Raji (cell line): ENCODE data around the gene MPV17.

Experiments
- POLR2A ChIP-seq: IDR thresholded peaks from 2 replicates; pipeline ENCODE4 v1.6.1; 2011; ENCODE audit warnings: low read depth, low read length, control low read depth; ENCODE audit not compliant: insufficient read depth

MPV17 gene

GRCh38 chr2:27263287-27264252, 59.3 kb downstream of the MPV17 start:
- TF ChIP-seq POLR2A: no peak

- no peak for TF ChIP-seq POLR2A
Measured at GRCh38 chr2:27262379-27263286, 60.3 kb downstream of the MPV17 start, which contains the start of gene SLC30A3. Gene SLC30A3, minus strand, starts transcription at chr2:27263047. Its CDS starts 141 bp downstream, at chr2:27262906.

- no peak for TF ChIP-seq POLR2A
Measured at GRCh38 chr2:27261926-27262298, 61.0 kb downstream of the MPV17 start.

- no peak for TF ChIP-seq POLR2A
Measured at GRCh38 chr2:27261241-27261925, 61.5 kb downstream of the MPV17 start.
